Heart left ventricle (tissue), 13 donors: ENCODE measurements around the gene PRKRIP1.
"Not testable (repeated sequence)": the region's sequence is repeated elsewhere in the genome, so short reads cannot be mapped to it uniquely, and the experiment has no call there.

Experiments
- POLR2A ChIP-seq, 2 donors: fragments of 450-650 bp; IDR thresholded peaks; one replicate each; pipeline ENCODE4 v1.6.1; 2017; ENCODE audit warnings: antibody characterized with exemption in 2 of 2, mild to moderate bottlenecking in 2 of 2, moderate library complexity in 2 of 2
- TF ChIP-seq, protein P1 (sequence below), 12 donors: fragments of 200-600 bp; sonication (generic) in 4 of 12; IDR thresholded peaks; one replicate each; pipeline versions ENCODE4 v1.5.0 to v1.8.0; 2018 to 2022; ENCODE audit warnings: antibody characterized with exemption in 12 of 12, mild to moderate bottlenecking in 5 of 12
- donor health status: ischemic (EF 13 %, LVEDD 7.1; RV severe dilation, severe dysfunction).
- donor health status: DM: no; HTN: yes; CAD: no.
- donor health status: DM: no; HTN: no; CAD: no.
- donor health status: ischemic (EF 25% LVEDD 6.9; RV normal size, moderate dysfunction).
- donor health status: ischemic (EF 25% LVEDD 5.7; RV mildly dilated, moderate dysfunction).
- donor health status: ischemic (EF 35%, LVEDD 5.7; RV mildly dilated, moderate dysfunction).
- donor health status: nonischemic (EF 11% LVEDD 7.7; RV severe dilation, severe dysfunction).
- donor health status: DM: yes; HTN: yes; CAD: no.
- donor health status: PGD.
- donor health status: ischemic (EF 29% LVEDD 5.4; RV normal size, mild dysfunction).
- donor health status: nonischemic (EF 23%, LVEDD 6.1; RV moderate dilation, normal function).

DNA sequence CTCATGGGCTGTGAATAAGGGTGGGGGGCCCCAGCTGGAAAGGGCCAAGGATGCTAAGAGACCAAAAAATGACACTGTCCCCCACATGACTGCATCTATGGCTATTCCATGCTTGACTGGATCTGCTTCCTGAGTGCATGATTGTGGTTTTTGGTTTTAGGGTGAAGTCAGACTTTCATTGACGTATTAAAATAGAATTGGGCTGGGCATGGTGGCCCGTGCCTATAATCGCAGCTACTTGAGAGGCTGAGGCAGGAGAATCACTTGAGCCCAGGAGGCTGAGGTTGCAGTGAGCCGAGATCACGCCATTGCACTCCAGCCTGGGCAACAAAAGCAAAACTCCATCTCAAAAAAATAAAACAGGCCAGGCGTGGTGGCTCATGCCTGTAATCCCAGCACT is 12.4 kb downstream of the PRKRIP1 start:
- TF ChIP-seq, protein P1, sequence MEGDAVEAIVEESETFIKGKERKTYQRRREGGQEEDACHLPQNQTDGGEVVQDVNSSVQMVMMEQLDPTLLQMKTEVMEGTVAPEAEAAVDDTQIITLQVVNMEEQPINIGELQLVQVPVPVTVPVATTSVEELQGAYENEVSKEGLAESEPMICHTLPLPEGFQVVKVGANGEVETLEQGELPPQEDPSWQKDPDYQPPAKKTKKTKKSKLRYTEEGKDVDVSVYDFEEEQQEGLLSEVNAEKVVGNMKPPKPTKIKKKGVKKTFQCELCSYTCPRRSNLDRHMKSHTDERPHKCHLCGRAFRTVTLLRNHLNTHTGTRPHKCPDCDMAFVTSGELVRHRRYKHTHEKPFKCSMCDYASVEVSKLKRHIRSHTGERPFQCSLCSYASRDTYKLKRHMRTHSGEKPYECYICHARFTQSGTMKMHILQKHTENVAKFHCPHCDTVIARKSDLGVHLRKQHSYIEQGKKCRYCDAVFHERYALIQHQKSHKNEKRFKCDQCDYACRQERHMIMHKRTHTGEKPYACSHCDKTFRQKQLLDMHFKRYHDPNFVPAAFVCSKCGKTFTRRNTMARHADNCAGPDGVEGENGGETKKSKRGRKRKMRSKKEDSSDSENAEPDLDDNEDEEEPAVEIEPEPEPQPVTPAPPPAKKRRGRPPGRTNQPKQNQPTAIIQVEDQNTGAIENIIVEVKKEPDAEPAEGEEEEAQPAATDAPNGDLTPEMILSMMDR (IDR thresholded peaks at IDR 0.05), result not testable (repeated sequence)
- not testable (repeated sequence) for TF ChIP-seq POLR2A (IDR thresholded peaks at IDR 0.05)
